AG08395 (cell line): Measurements from ENCODE around the gene SLC49A4.

ENCODE experiments used
- DNase-seq: peaks from one replicate; pipeline ENCODE4 v3.0.0; 2012; ENCODE audit warnings: mixed read lengths, low spot score

The SLC49A4 gene

GRCh38 chr3:122930063-122930997 lies 135.5 kb downstream of the SLC49A4 start:
- DNase-seq, result no peak
